ENCODE measurements around the gene VDAC1.
"Not testable (repeated sequence)": the region's sequence is repeated elsewhere in the genome, so short reads cannot be mapped to it uniquely, and the experiment has no call there.

The VDAC1 gene

GRCh38 chr5:133938039-133938821 is 66.5 kb downstream of the VDAC1 start:
- no peak for DNase-seq

- not testable (repeated sequence) for DNase-seq
These were observed 67.1 kb downstream of the VDAC1 start for GRCh38 chr5:133937628-133938027.

- DNase-seq: no peak
These were observed 68.1 kb downstream of the VDAC1 start for GRCh38 chr5:133936651-133937015.

GRCh38 chr5:133935991-133936650 is 68.7 kb downstream of the VDAC1 start:
- DNase-seq: not testable (repeated sequence)

- no peak for DNase-seq
These were observed 69.2 kb downstream of the VDAC1 start for GRCh38 chr5:133935667-133935940.

GRCh38 chr5:133934822-133935666 is 69.7 kb downstream of the VDAC1 start:
- DNase-seq: no peak

GRCh38 chr5:133934311-133934710 is 70.5 kb downstream of the VDAC1 start:
- no peak for DNase-seq

- DNase-seq: no peak
These were observed 71.0 kb downstream of the VDAC1 start for GRCh38 chr5:133933670-133934295.

GRCh38 chr5:133933169-133933509 is 71.6 kb downstream of the VDAC1 start:
- DNase-seq: no peak

- no peak for DNase-seq
These were observed 72.2 kb downstream of the VDAC1 start for GRCh38 chr5:133932441-133933168.

- DNase-seq: no peak
These were observed 73.2 kb downstream of the VDAC1 start for GRCh38 chr5:133931546-133931945.

GRCh38 chr5:133930813-133931090 is 74.0 kb downstream of the VDAC1 start:
- no peak for DNase-seq

GRCh38 chr5:133930061-133930812 is 74.5 kb downstream of the VDAC1 start:
- no peak for DNase-seq

- DNase-seq: no peak
These were observed 76.0 kb downstream of the VDAC1 start for GRCh38 chr5:133928587-133929393.

- no peak for DNase-seq
These were observed 77.2 kb downstream of the VDAC1 start for GRCh38 chr5:133927300-133928180.

GRCh38 chr5:133926489-133927299 is 78.1 kb downstream of the VDAC1 start:
- no peak for DNase-seq

GRCh38 chr5:133925866-133926488 is 78.8 kb downstream of the VDAC1 start:
- no peak for DNase-seq

GRCh38 chr5:133925269-133925668 is 79.5 kb downstream of the VDAC1 start:
- DNase-seq: no peak

Measured in NCI-H1930 (cell line).